H1 (cell line): ENCODE measurements around the gene KIF21A. TPM values are rescaled to one million over a fixed set of nuclear protein-coding genes. Genes with fewer than 3 reads are reported as not detected.

Experiments
- CTCF ChIA-PET: fragments of 300-600 bp; sonication (Branson Sonifier 250); formaldehyde crosslinking; loops from one replicate; lab custom pipeline; 2021; ENCODE audit not compliant: partially characterized antibody; lab: Charles Lee
- POLR2A ChIA-PET: fragments of 300-600 bp; sonication (Branson Sonifier 250); formaldehyde crosslinking; loops from one replicate; lab custom pipeline; 2021; ENCODE audit warnings: inconsistent platforms; ENCODE audit not compliant: partially characterized antibody; lab: Charles Lee
- DNase-seq, 2 experiments: peaks; one replicate each; pipeline versions ENCODE4 v3.0.0 to v3.0.0-alpha.2; 2010 to 2022; ENCODE audit warnings: low spot score in 2 of 2, low read depth in 1 of 2, mixed read lengths in 1 of 2
- FAIRE-seq: peaks from 2 replicates; lab custom pipeline; 2011; peaks lifted over from hg19 to GRCh38; lab: Jason Lieb, UNC
- H2AFZ ChIP-seq: 2 replicates; pipeline ENCODE4 v1.8.1; 2012; ENCODE audit warnings: low read length, inconsistent platforms
- H2AK5ac ChIP-seq: 2 replicates; pipeline ENCODE4 v1.6.1; 2013; ENCODE audit warnings: low read depth, low read length
- H2BK120ac ChIP-seq: replicated peaks from 2 replicates; pipeline ENCODE3; 2013; ENCODE audit warnings: low read depth, low read length, inconsistent platforms
- H2BK12ac ChIP-seq: 2 replicates; pipeline ENCODE4 v1.6.1; 2013; ENCODE audit warnings: low read depth, low read length
- H2BK15ac ChIP-seq: 2 replicates; pipeline ENCODE4 v1.6.1; 2013; ENCODE audit warnings: low read length
- H2BK20ac ChIP-seq: 2 replicates; pipeline ENCODE4 v1.6.1; 2013; ENCODE audit warnings: low read length
- H2BK5ac ChIP-seq: 2 replicates; pipeline ENCODE4 v1.6.1; 2013; ENCODE audit warnings: low read depth, low read length
- H3K14ac ChIP-seq: 2 replicates; pipeline ENCODE4 v1.6.1; 2013; ENCODE audit warnings: inconsistent platforms; ENCODE audit not compliant: insufficient read length
- H3K18ac ChIP-seq: 2 replicates; pipeline ENCODE4 v1.6.1; 2013; ENCODE audit warnings: low read length; ENCODE audit errors: extremely low read depth
- H3K23ac ChIP-seq: 2 replicates; pipeline ENCODE4 v1.6.1; 2013; ENCODE audit warnings: inconsistent platforms; ENCODE audit not compliant: insufficient read length
- H3K23me2 ChIP-seq: 2 replicates; pipeline ENCODE4 v1.6.1; 2013; ENCODE audit warnings: low read depth, low read length
- H3K27ac ChIP-seq: 2 replicates; pipeline ENCODE4 v1.6.1; 2011; ENCODE audit warnings: low read depth, low read length, inconsistent platforms
- H3K27me3 ChIP-seq, 4 experiments: replicated peaks in 1 of 4; 1 replicate in 1 of 4; 2 replicates in 3 of 4; pipeline versions ENCODE4 v1.6.1 to v1.8.1; 2011 to 2013; ENCODE audit warnings: low read length in 3 of 4, mild to moderate bottlenecking in 3 of 4, inconsistent platforms in 2 of 4, mixed read lengths in 2 of 4, moderate library complexity in 1 of 4; ENCODE audit not compliant: control insufficient read depth in 3 of 4, insufficient read depth in 3 of 4; ENCODE audit errors: extremely low read depth in 1 of 4
- H3K36me3 ChIP-seq, 4 experiments: 2 replicates each; pipeline versions ENCODE4 v1.6.1 to v1.8.1; 2011 to 2013; ENCODE audit warnings: mild to moderate bottlenecking in 4 of 4, low read length in 3 of 4, moderate library complexity in 2 of 4, control low read depth in 1 of 4, inconsistent platforms in 1 of 4; ENCODE audit not compliant: insufficient read depth in 4 of 4, control insufficient read depth in 2 of 4
- H3K4ac ChIP-seq: replicated peaks from 2 replicates; pipeline ENCODE3; 2013; ENCODE audit warnings: low read length, low read depth, mixed read lengths, inconsistent platforms; ENCODE audit not compliant: insufficient read length
- H3K4me1 ChIP-seq, 4 experiments: replicated peaks in 1 of 4; 1 replicate in 1 of 4; 2 replicates in 3 of 4; pipeline versions ENCODE4 v1.6.1 to v1.8.1; 2011 to 2013; ENCODE audit warnings: low read length in 3 of 4, inconsistent platforms in 2 of 4, mixed read lengths in 1 of 4; ENCODE audit not compliant: insufficient read depth in 4 of 4, control insufficient read depth in 3 of 4
- H3K4me2 ChIP-seq, 2 experiments: 2 replicates each; pipeline versions ENCODE4 v1.6.1 to v1.8.1; 2011 to 2013; ENCODE audit warnings: low read depth in 2 of 2, low read length in 2 of 2, control low read depth in 1 of 2, inconsistent platforms in 1 of 2, mild to moderate bottlenecking in 1 of 2; ENCODE audit not compliant: insufficient read depth in 1 of 2
- H3K4me3 ChIP-seq, 4 experiments: fragments of 200-600, 300-600 bp in 1 of 4; sonication (generic), shearing (Covaris generic), sonication (Bioruptor Twin) in 1 of 4; 2 replicates each; pipeline versions ENCODE4 v1.5.1 to v1.8.1; 2011 to 2016; ENCODE audit warnings: low read length in 4 of 4, low read depth in 3 of 4, control low read depth in 2 of 4, inconsistent platforms in 2 of 4, mild to moderate bottlenecking in 2 of 4, mixed read lengths in 1 of 4, moderate library complexity in 1 of 4; ENCODE audit not compliant: insufficient read depth in 2 of 4; ENCODE audit errors: extremely low read depth in 1 of 4
- H3K56ac ChIP-seq: replicated peaks from 2 replicates; pipeline ENCODE3; 2013; ENCODE audit warnings: low read depth, mild to moderate bottlenecking, mixed read lengths, low read length, inconsistent platforms; ENCODE audit not compliant: insufficient read length
- H3K79me1 ChIP-seq: 2 replicates; pipeline ENCODE4 v1.6.1; 2013; ENCODE audit warnings: low read depth, low read length, control low read depth
- H3K79me2 ChIP-seq, 2 experiments: 2 replicates each; pipeline versions ENCODE4 v1.6.1 to v1.8.1; 2012 to 2013; ENCODE audit warnings: low read length in 2 of 2, mild to moderate bottlenecking in 2 of 2, inconsistent platforms in 1 of 2; ENCODE audit not compliant: insufficient read depth in 2 of 2, control insufficient read depth in 1 of 2
- H3K9ac ChIP-seq, 4 experiments: replicated peaks in 1 of 4; 1 replicate in 1 of 4; 2 replicates in 3 of 4; pipeline versions ENCODE4 v1.6.1 to v1.8.1; 2011 to 2013; ENCODE audit warnings: low read depth in 3 of 4, low read length in 3 of 4, control low read depth in 2 of 4, mild to moderate bottlenecking in 2 of 4, moderate library complexity in 2 of 4, inconsistent platforms in 1 of 4; ENCODE audit errors: extremely low read depth in 1 of 4
- H3K9me3 ChIP-seq, 2 experiments: 2 replicates each; pipeline versions ENCODE4 v1.6.1 to v1.8.1; 2012 to 2013; ENCODE audit warnings: mild to moderate bottlenecking in 2 of 2, moderate library complexity in 2 of 2, control low read depth in 1 of 2, inconsistent platforms in 1 of 2, low read depth in 1 of 2, low read length in 1 of 2, mixed read lengths in 1 of 2; ENCODE audit not compliant: insufficient read depth in 2 of 2
- H4K20me1 ChIP-seq, 2 experiments: replicated peaks in 1 of 2; 2 replicates each; pipeline versions ENCODE3 to v1.8.1; 2011 to 2013; ENCODE audit warnings: inconsistent platforms in 2 of 2, low read length in 2 of 2, mild to moderate bottlenecking in 1 of 2; ENCODE audit not compliant: insufficient read depth in 2 of 2, control insufficient read depth in 1 of 2
- H4K5ac ChIP-seq: 2 replicates; pipeline ENCODE4 v1.6.1; 2013; ENCODE audit warnings: low read length, low read depth, mixed read lengths, inconsistent platforms; ENCODE audit not compliant: insufficient read length
- H4K8ac ChIP-seq: 2 replicates; pipeline ENCODE4 v1.8.0; 2013; ENCODE audit warnings: mild to moderate bottlenecking, moderate library complexity, low read length, inconsistent platforms; ENCODE audit not compliant: insufficient read depth; ENCODE audit errors: extremely low read depth
- H4K91ac ChIP-seq: replicated peaks from 2 replicates; pipeline ENCODE3; 2013; ENCODE audit warnings: low read length, mixed read lengths, inconsistent platforms; ENCODE audit not compliant: insufficient read length
- BRCA1 ChIP-seq: IDR thresholded peaks from 2 replicates; pipeline ENCODE4 v1.6.1; 2012; ENCODE audit warnings: low read depth, low read length, improper control_type of control experiment
- E2F6 ChIP-seq: IDR thresholded peaks from 2 replicates; pipeline ENCODE4 v1.6.1; 2012; ENCODE audit warnings: inconsistent platforms
- GABPA ChIP-seq: IDR thresholded peaks from 2 replicates; pipeline ENCODE4 v1.6.1; 2011; ENCODE audit warnings: mild to moderate bottlenecking, low read length, moderate library complexity, borderline replicate concordance; ENCODE audit not compliant: insufficient read depth
- HDAC6 ChIP-seq: IDR thresholded peaks from one replicate; pipeline ENCODE4 v1.7.1; 2012; ENCODE audit warnings: low read depth, mild to moderate bottlenecking, inconsistent platforms, low read length, moderate library complexity
- KDM1A ChIP-seq: fragments of 200-600, 300-600 bp; sonication (generic); IDR thresholded peaks from 2 replicates; pipeline ENCODE4 v1.7.1; 2016; ENCODE audit warnings: mild to moderate bottlenecking, low read length, borderline replicate concordance
- PHF8 ChIP-seq: fragments of 200-600 bp; sonication (generic); conservative IDR thresholded peaks from 2 replicates; pipeline ENCODE4 v1.7.1; 2012; ENCODE audit warnings: low read depth, mild to moderate bottlenecking, inconsistent platforms, low read length, moderate library complexity
- RFX5 ChIP-seq: IDR thresholded peaks from 2 replicates; pipeline ENCODE4 v1.6.1; 2011; ENCODE audit warnings: low read depth, low read length, improper control_type of control experiment, borderline replicate concordance
- RNF2 ChIP-seq: fragments of 200-900, 300-1000 bp; sonication (generic); IDR thresholded peaks from 2 replicates; pipeline ENCODE4 v1.7.1; 2016; ENCODE audit warnings: borderline replicate concordance, low read depth, mild to moderate bottlenecking, antibody characterized with exemption, low read length; ENCODE audit not compliant: poor library complexity, severe bottlenecking; ENCODE audit errors: missing control alignments
- SIX5 ChIP-seq: IDR thresholded peaks from 2 replicates; pipeline ENCODE4 v1.6.1; 2011; ENCODE audit warnings: mild to moderate bottlenecking, low read depth, low read length
- TEAD4 ChIP-seq: IDR thresholded peaks from 2 replicates; pipeline ENCODE4 v1.6.1; 2012; ENCODE audit warnings: low read depth, low read length, inconsistent platforms, mixed read lengths
- WGBS, 2 experiments: shearing (Covaris generic) in 1 of 2; methylation state at CpG; one replicate each; pipeline versions ENCODE4 v1.1.6 to v1.1.7; 2013 to 2015; ENCODE audit warnings: low lambda C conversion rate in 2 of 2, mixed read lengths in 2 of 2, inconsistent platforms in 1 of 2, low coverage in 1 of 2, missing lambda C conversion rate in 1 of 2; ENCODE audit not compliant: insufficient replicate concordance in 2 of 2, insufficient coverage in 1 of 2, insufficient read length in 1 of 2; ENCODE audit errors: extremely low coverage in 1 of 2, missing lambda C conversion rate in 1 of 2; 5-methylcytosine and 5-hydroxymethylcytosine counted together
- polyA plus RNA-seq, 7 experiments: library from polyadenylated mRNA; depleted of rRNA in 3 of 7; stranded (reverse) in 5 of 7; unstranded in 2 of 7; fragments of >200 nt in 5 of 7; fragments of 200-250 nt in 2 of 7; gene quantifications; 1 replicate in 5 of 7; 2 replicates in 1 of 7; 4 replicates in 1 of 7; pipeline versions ENCODE4 v1.2.1 to v1.2.3, GENCODE V29; 2011 to 2013; ENCODE audit warnings: missing spikeins in 2 of 7, mixed read lengths in 2 of 7
- total RNA-seq: library from RNA; stranded (reverse); fragmentation: NEBNext Ultra II Directional; extraction: Animal tissue kit (Norgen Biotek cat#: 25700); gene quantifications from 2 replicates; pipeline ENCODE4 v1.2.1, GENCODE V29; 2021

Gene KIF21A
- total and polyA plus RNA-seq, 2 of the 8 experiments (the other 6 are each of a cell fraction or from before 2014, with no cell fraction given) = 10.0 to 26.0 TPM

- 77% methylated on average over 2 of the region's 2 CpGs; no CpG with 5 or more reads in 1 of the 2 experiments for WGBS, 2 experiments
- Histone ChIP-seq H3K23ac (no peak overlapping the region), H3K4me3 (no peak overlapping the region), H3K79me2 (no peaks in the 10 kb centered on the region; a peak in 1 of 4 replicates), H3K4me1 (peaks cover 0 to 5% (median 1%) of the 10 kb centered on the region in 4 experiments; a peak in 2 of 7 replicates), H3K79me1 (no peaks in the 10 kb centered on the region), H3K4ac (no peak overlapping the region), H4K5ac (no peak overlapping the region), H2BK120ac (no peak overlapping the region), H4K91ac (no peak overlapping the region), H3K4me2 (no peak overlapping the region), H3K18ac (no peak overlapping the region), H3K27me3 (no peaks in the 10 kb centered on the region), H2AFZ (no peak overlapping the region), H3K9ac (no peak overlapping the region), H2AK5ac (no peak overlapping the region), H3K23me2 (peaks cover 2% of the 10 kb centered on the region; the same call in 1 of the 2 replicates), H2BK15ac (no peak overlapping the region), H3K14ac (no peak overlapping the region), H3K56ac (no peak overlapping the region), H4K20me1 (no peaks in the 10 kb centered on the region), H2BK12ac (no peak overlapping the region), H2BK5ac (no peak overlapping the region), H3K27ac (no peak overlapping the region), H4K8ac (no peak overlapping the region), H3K36me3 (no peaks in the 10 kb centered on the region), H3K9me3 (no peaks in the 10 kb centered on the region), H2BK20ac (no peak overlapping the region)
- no peak for TF ChIP-seq HDAC6
- TF ChIP-seq BRCA1 = no peak
- TF ChIP-seq KDM1A = no peak
- TF ChIP-seq GABPA = no peak
- no peak for TF ChIP-seq E2F6
- TF ChIP-seq RFX5 = no peak
- no peak for TF ChIP-seq SIX5
- no peak for TF ChIP-seq RNF2
- TF ChIP-seq TEAD4 = no peak
- TF ChIP-seq PHF8 = no peak
- CTCF ChIA-PET = interaction anchor here (0.9 to 1.2 kb wide), 4 partner anchors 8 to 55 kb away, joined by 3 to 4 read pairs (median 3); no protein-coding TSS in a partner anchor
- POLR2A ChIA-PET = interaction anchor here (0.8 to 2.1 kb wide), 2 partner anchors 10 to 22 kb away, joined by 4 to 5 read pairs; no protein-coding TSS in a partner anchor
- DNase-seq (no peak), FAIRE-seq (no peak)
Observed at GRCh38 chr12:39372929-39373328, 70.0 kb downstream of the KIF21A start.
